Astrocyte of the cerebellum (primary cell): ENCODE measurements around the gene ATP6V1A.
A peak's percentile ranks its signal among the peaks of the same experiment; 100 is the strongest.

Experiments used
- DNase-seq: peaks from one replicate; pipeline ENCODE4 v3.0.0-alpha.2; 2011; ENCODE audit warnings: low read depth
- H3K4me3 ChIP-seq: 2 replicates; pipeline ENCODE4 v1.5.1; 2011; ENCODE audit warnings: mild to moderate bottlenecking, low read depth, low read length, moderate library complexity
- in situ Hi-C: cut with HindIII; loops from 2 replicates; pipeline ENCODE4 v1.10.0; 2017; ENCODE audit warnings: low sequenced_read_pairs
- TF ChIP-seq, protein P1 (sequence below): IDR thresholded peaks from 2 replicates; pipeline ENCODE4 v1.5.1; 2012; ENCODE audit warnings: low read length, low read depth, moderate library complexity, mild to moderate bottlenecking; ENCODE audit errors: missing control alignments

The ATP6V1A gene

DNA sequence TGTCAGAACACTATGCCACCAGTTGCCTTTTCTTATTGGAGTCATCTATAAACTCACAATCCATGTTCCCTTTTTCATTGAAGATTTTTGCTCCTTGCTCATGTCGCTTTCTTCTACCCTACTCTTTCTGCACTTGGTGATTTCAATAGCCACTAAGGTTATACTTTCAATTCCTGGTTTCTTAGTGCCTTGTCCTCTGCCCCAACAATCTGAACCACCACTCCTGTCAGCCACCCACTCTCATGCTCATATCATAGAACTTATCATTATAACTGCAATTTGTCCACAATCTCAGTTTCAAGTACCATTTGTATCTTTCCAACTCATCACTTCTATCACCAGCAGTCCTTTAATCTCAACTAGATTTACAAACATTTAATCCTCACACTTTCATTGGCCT is 81.8 kb downstream of the ATP6V1A start:
- no peak overlapping the region for H3K4me3 ChIP-seq
- in situ Hi-C loops: no loop called here
- TF ChIP-seq, protein P1, sequence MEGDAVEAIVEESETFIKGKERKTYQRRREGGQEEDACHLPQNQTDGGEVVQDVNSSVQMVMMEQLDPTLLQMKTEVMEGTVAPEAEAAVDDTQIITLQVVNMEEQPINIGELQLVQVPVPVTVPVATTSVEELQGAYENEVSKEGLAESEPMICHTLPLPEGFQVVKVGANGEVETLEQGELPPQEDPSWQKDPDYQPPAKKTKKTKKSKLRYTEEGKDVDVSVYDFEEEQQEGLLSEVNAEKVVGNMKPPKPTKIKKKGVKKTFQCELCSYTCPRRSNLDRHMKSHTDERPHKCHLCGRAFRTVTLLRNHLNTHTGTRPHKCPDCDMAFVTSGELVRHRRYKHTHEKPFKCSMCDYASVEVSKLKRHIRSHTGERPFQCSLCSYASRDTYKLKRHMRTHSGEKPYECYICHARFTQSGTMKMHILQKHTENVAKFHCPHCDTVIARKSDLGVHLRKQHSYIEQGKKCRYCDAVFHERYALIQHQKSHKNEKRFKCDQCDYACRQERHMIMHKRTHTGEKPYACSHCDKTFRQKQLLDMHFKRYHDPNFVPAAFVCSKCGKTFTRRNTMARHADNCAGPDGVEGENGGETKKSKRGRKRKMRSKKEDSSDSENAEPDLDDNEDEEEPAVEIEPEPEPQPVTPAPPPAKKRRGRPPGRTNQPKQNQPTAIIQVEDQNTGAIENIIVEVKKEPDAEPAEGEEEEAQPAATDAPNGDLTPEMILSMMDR: no peak
- no peak for DNase-seq

DNA sequence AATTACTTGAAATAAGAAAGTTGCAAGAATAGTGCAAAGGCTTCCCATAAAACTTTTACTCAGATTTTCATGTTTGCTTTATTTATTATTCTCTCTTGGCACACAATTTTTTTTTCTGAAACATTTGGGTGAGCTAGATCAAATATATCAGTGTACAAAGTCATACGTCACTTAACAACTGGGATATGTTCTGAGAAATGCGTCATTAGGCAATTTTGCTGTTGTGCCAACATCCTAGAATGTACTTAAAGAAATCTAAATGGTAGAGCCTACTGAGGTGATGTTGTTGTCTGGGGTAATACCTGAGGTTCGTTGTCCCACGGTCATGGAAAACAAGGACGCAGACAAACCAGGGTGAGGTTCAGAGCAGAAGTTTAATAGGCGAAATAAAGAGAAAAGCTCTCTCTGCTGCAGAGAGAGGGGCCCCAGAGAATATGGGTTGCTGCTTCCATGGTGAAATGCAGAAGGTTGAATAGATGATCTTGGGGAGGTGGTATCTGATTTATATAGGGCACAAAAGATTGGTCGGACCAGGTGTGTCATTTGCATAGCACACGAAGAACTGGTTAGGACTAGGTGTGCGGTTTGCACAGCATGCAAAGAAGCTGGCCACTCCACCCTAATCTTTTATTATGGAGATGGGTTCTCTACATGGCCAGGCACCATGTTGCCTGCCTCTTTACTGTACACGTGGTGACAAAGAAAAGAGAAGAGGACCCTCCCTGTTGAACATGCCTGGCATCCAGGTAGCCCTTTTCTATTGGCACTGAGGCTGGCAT is 82.9 kb downstream of the ATP6V1A start:
- H3K4me3 ChIP-seq: no peak overlapping the region
- DNase-seq: no peak
- in situ Hi-C loops: no loop called here
- TF ChIP-seq, protein P1: no peak

DNA sequence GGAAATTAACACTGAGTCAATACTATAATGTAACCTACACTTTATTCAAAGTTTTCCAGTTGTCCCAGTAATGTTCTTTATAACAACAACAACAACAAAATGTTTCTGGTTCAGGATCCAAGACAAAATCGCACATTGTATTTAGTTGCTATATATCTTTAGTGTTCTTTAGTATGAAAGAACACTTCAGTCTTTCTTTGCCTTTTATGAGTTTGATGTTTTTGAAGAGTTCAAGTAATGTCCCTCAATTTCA is 84.2 kb downstream of the ATP6V1A start:
- TF ChIP-seq, protein P1: no peak
- DNase-seq: no peak
- in situ Hi-C loops: no loop called here
- no peak overlapping the region for H3K4me3 ChIP-seq

DNA sequence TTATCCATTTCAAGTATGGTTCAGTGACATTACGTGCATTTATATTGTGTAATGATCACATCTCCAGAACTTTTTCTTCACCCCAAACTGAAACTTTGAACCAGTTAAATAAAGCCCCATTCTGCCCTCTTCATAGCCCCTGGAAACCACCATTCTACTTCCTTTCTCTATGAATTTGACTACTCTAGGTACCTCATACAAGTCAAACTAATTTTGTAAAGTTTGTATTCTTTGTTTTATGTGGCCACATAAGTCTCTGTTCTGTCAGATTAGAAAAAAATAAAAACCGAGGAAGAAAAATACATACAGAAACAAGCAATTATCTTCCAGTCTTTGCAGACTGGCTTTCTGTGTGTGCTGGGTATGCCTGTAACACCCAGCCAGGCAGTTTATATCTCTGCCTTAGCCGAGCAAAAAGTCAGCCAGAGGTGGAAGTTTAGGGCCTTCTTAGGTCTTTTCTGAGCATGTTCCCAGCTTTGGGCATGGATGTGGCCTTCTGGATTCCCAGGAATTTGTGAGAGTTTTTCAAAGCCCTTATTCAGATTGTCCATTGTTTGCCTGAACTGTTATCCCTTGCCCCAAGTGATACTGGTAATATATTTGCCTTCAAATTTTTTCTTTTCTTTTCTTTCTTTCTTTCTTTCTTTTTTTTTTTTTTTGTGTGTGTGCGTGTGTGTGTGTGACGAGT is 85.8 kb downstream of the ATP6V1A start:
- in situ Hi-C loops: no loop called here
- no peak overlapping the region for H3K4me3 ChIP-seq
- TF ChIP-seq, protein P1: no peak
- no peak for DNase-seq

DNA sequence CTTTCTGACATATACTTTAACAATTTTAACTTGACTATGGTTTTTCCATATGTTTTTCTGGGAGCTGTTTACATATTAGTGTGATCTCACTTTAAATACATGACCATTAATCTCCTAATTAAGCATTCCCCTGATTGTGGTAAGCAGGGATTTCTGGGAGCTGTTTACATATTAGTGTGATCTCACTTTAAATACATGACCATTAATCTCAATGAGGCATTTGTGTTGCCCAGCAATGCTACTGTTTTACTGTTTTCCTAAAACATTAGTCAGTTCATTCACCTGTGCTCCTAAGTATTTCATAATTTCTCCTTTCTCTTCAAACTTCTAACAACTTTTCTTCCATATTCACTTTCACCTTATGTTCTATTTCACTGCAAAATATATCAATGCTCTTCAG is 88.1 kb downstream of the ATP6V1A start:
- in situ Hi-C loops: no loop called here
- TF ChIP-seq, protein P1: no peak
- no peak overlapping the region for H3K4me3 ChIP-seq
- no peak for DNase-seq

DNA sequence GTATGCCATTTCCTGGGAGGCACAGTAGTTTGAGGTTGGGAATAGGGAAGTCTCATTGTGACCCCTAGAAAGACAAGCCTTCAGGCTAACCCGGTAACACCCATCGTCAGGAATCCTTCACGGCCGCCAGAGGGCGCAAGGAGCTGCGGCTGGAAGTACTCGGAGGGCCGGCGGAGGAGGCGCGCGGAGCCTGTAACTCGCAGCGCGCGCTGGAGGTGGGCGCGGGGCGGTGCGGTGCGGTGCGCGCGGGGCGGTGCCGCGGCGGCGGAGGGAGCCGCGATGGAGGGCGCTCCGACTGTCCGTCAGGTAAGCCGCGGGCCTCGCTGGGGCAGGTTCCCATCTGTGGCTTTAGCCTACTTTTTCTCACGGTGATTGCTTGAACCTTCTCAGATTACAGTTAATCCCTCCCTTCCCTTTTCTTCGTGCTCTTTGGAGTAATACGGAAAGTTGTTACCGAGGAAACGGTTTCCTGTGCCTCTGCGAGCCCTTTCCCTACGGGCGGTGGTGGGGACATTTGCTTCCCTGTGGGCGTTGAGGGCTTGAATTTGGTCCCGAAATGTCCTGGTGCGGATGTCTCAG is 91.9 kb downstream of the ATP6V1A start, which contains the start of gene GRAMD1C:
TSS of gene GRAMD1C (plus strand) at position 158 of the 579 bp plus-strand sequence. CDS start at position 280, 122 bp downstream.
- TF ChIP-seq, protein P1: peak; percentile 84
- peak; percentile 76 for DNase-seq
- peak within 1 kb of the TSS; percentile 77 for H3K4me3 ChIP-seq
- in situ Hi-C loops: no loop called here
